ENCODE measurements around the gene GM2A. TPM values are rescaled to one million over a fixed set of nuclear protein-coding genes. Genes with fewer than 3 reads are reported as not detected.

Gene GM2A
- polyA plus RNA-seq, 1 experiment = 12.7 TPM

DNA sequence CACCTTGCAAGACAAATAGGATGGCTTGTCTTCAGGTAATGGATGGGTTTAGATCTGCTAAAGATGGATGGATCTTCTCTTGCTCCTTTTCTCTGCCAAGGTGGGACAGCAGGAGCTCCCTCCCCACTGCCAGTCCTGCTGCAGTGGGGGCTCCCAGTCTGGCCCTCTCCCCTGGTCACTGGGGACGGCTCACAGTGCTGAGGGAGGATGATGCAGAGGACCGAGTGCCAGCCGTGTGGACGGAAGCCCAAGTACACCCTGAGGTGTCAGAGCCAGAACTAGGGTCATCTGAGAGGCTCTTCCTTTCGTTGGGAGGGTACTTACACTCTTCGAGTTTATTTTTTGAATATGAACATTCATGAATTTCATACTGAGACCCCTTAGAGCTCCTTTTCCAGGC is 34.8 kb upstream of the GM2A start:
- ChIA-PET POLR2A (no interaction called here), CTCF (no interaction called here)
- TF ChIP-seq, protein P1, sequence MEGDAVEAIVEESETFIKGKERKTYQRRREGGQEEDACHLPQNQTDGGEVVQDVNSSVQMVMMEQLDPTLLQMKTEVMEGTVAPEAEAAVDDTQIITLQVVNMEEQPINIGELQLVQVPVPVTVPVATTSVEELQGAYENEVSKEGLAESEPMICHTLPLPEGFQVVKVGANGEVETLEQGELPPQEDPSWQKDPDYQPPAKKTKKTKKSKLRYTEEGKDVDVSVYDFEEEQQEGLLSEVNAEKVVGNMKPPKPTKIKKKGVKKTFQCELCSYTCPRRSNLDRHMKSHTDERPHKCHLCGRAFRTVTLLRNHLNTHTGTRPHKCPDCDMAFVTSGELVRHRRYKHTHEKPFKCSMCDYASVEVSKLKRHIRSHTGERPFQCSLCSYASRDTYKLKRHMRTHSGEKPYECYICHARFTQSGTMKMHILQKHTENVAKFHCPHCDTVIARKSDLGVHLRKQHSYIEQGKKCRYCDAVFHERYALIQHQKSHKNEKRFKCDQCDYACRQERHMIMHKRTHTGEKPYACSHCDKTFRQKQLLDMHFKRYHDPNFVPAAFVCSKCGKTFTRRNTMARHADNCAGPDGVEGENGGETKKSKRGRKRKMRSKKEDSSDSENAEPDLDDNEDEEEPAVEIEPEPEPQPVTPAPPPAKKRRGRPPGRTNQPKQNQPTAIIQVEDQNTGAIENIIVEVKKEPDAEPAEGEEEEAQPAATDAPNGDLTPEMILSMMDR (IDR thresholded peaks at IDR 0.05; ENCODE audit: insufficient read depth, low read depth, low read length) = no peak
- no peaks in the 10 kb centered on the region; the same call in 1 of the 2 replicates for H3K36me3 ChIP-seq (ENCODE audit: control insufficient read depth, insufficient read depth, low read length)
- H3K27me3 ChIP-seq (ENCODE audit: control insufficient read depth, insufficient read depth, low read length) = peaks cover 2% of the 10 kb centered on the region; the same call in 1 of the 2 replicates
- H3K4me3 ChIP-seq (ENCODE audit: low read depth, low read length) = no peak overlapping the region
- no peak for DNase-seq (ENCODE audit: low read depth)

GRCh38 chr5:151219138-151219537 is 33.8 kb upstream of the GM2A start:
- TF ChIP-seq, protein P1 (IDR thresholded peaks at IDR 0.05; ENCODE audit: insufficient read depth, low read depth, low read length) = no peak
- ChIA-PET CTCF (no interaction called here), POLR2A (no interaction called here)
- DNase-seq (ENCODE audit: low read depth) = no peak
- Histone ChIP-seq H3K27me3 (ENCODE audit: control insufficient read depth, insufficient read depth, low read length) (peaks cover 2% of the 10 kb centered on the region; the same call in 1 of the 2 replicates), H3K4me3 (ENCODE audit: low read depth, low read length) (no peak overlapping the region), H3K36me3 (ENCODE audit: control insufficient read depth, insufficient read depth, low read length) (no peaks in the 10 kb centered on the region; the same call in 1 of the 2 replicates)

- H3K27me3 ChIP-seq (ENCODE audit: control insufficient read depth, insufficient read depth, low read length) = peaks cover 2% of the 10 kb centered on the region; the same call in 1 of the 2 replicates
- no peak overlapping the region for H3K4me3 ChIP-seq (ENCODE audit: low read depth, low read length)
- DNase-seq (ENCODE audit: low read depth) = no peak
- no peaks in the 10 kb centered on the region; the same call in 1 of the 2 replicates for H3K36me3 ChIP-seq (ENCODE audit: control insufficient read depth, insufficient read depth, low read length)
- ChIA-PET CTCF (no interaction called here), POLR2A (no interaction called here)
- TF ChIP-seq, protein P1 (IDR thresholded peaks at IDR 0.05; ENCODE audit: insufficient read depth, low read depth, low read length) = peak; percentile 14; the same call in 1 of the 2 replicates
Observed at GRCh38 chr5:151219789-151220188, 33.2 kb upstream of the GM2A start.

DNA sequence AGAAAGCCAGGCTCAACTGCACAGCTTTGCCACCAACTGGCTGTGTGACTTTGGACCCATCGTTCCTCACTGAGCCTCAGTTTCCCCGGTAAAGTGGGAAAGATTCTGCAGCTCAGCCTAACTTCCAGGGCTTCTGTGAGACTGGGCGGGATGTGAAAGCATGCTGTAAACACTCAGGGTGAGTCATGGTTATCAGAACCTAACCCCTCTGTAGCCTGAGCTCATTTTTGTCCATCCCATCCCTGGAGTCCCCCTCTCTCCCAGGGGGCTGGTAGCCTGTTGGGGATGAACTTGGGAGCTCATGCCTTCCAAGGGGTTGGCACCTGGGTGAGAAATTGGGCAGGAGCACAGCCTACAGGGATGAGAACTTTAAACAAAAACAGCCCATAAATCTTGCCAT is 31.4 kb upstream of the GM2A start:
- ChIA-PET POLR2A (no interaction called here), CTCF (interaction anchor here (1.9 kb wide), 1 partner anchor 13 kb away, joined by 3 read pairs; no protein-coding TSS in a partner anchor)
- H3K4me3 ChIP-seq (ENCODE audit: low read depth, low read length) = no peak overlapping the region
- TF ChIP-seq, protein P1 (IDR thresholded peaks at IDR 0.05; ENCODE audit: insufficient read depth, low read depth, low read length) = no peak
- peaks cover 2% of the 10 kb centered on the region; the same call in 1 of the 2 replicates for H3K27me3 ChIP-seq (ENCODE audit: control insufficient read depth, insufficient read depth, low read length)
- H3K36me3 ChIP-seq (ENCODE audit: control insufficient read depth, insufficient read depth, low read length) = no peaks in the 10 kb centered on the region
- DNase-seq (ENCODE audit: low read depth) = no peak

- no peaks in the 10 kb centered on the region for H3K36me3 ChIP-seq (ENCODE audit: control insufficient read depth, insufficient read depth, low read length)
- peaks cover 2% of the 10 kb centered on the region; the same call in 1 of the 2 replicates for H3K27me3 ChIP-seq (ENCODE audit: control insufficient read depth, insufficient read depth, low read length)
- H3K4me3 ChIP-seq (ENCODE audit: low read depth, low read length) = no peak overlapping the region
- DNase-seq (ENCODE audit: low read depth) = no peak
- TF ChIP-seq, protein P1 (IDR thresholded peaks at IDR 0.05; ENCODE audit: insufficient read depth, low read depth, low read length) = no peak
- ChIA-PET CTCF (interaction anchor here (1.5 to 1.9 kb wide), 2 partner anchors 13 to 42 kb away, joined by 3 read pairs; no protein-coding TSS in a partner anchor), POLR2A (no interaction called here)
Observed at GRCh38 chr5:151222054-151222789, 30.8 kb upstream of the GM2A start.
